ENCODE data around the gene CFAP20. TPM values are rescaled to one million over a fixed set of nuclear protein-coding genes. Genes with fewer than 3 reads are reported as not detected.

The CFAP20 gene
- polyA plus RNA-seq, 1 donor from 2014 or later: 210 TPM

DNA sequence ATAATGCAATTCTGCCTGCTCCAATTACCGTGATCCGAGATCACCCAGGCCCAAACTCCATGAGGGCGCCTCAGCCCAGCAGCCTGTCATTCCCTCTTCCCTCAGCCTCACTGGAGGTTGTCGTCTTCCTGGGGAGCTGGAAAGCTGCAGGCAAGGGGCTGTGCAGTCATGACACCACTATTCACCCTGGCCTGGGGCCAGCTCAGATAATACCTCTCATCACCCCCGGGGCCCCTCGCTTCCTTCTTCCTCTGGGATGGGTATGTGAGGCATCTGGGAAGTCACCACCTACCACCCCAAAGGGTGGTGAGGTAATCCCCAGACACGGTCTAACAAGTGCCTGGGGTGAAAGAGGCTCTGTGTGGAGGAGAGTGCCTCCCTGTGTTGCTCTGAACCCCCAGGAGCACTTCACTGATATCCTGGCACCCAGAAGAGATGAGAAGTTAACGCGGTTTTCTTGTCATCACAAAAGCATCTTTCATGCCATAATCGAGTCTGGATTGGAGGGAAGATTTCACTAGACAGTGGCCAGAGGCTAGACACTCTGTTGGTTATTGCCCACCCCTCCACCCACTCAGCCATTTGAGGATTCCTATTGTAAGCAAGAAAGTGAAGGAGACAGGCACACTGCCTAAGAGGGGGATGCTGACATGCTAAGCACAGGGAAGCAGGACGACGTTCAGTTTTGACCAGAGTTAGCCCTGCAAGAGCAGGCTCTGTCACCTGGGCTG, 18.4 kb downstream of the CFAP20 start:
- TF ChIP-seq TAF1 (IDR thresholded peaks at IDR 0.05; ENCODE audit: low read depth) (no peak), RAD21 (conservative IDR thresholded peaks at IDR 0.05) (no peak), CTCF (IDR thresholded peaks at IDR 0.05; ENCODE audit: poor library complexity, severe bottlenecking) (no peak), MXI1 (conservative IDR thresholded peaks at IDR 0.05; ENCODE audit: poor library complexity, severe bottlenecking) (no peak), EZH2 (IDR thresholded peaks at IDR 0.05; ENCODE audit: borderline replicate concordance, insufficient read depth, low read length, poor library complexity, severe bottlenecking) (no peak), SMC3 (conservative IDR thresholded peaks at IDR 0.05; ENCODE audit: poor library complexity) (no peak), POLR2AphosphoS5 (IDR thresholded peaks at IDR 0.05) (no peak), EP300 (conservative IDR thresholded peaks at IDR 0.05; ENCODE audit: poor library complexity, severe bottlenecking) (no peak)
- TF ChIP-seq, protein P1, sequence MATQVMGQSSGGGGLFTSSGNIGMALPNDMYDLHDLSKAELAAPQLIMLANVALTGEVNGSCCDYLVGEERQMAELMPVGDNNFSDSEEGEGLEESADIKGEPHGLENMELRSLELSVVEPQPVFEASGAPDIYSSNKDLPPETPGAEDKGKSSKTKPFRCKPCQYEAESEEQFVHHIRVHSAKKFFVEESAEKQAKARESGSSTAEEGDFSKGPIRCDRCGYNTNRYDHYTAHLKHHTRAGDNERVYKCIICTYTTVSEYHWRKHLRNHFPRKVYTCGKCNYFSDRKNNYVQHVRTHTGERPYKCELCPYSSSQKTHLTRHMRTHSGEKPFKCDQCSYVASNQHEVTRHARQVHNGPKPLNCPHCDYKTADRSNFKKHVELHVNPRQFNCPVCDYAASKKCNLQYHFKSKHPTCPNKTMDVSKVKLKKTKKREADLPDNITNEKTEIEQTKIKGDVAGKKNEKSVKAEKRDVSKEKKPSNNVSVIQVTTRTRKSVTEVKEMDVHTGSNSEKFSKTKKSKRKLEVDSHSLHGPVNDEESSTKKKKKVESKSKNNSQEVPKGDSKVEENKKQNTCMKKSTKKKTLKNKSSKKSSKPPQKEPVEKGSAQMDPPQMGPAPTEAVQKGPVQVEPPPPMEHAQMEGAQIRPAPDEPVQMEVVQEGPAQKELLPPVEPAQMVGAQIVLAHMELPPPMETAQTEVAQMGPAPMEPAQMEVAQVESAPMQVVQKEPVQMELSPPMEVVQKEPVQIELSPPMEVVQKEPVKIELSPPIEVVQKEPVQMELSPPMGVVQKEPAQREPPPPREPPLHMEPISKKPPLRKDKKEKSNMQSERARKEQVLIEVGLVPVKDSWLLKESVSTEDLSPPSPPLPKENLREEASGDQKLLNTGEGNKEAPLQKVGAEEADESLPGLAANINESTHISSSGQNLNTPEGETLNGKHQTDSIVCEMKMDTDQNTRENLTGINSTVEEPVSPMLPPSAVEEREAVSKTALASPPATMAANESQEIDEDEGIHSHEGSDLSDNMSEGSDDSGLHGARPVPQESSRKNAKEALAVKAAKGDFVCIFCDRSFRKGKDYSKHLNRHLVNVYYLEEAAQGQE (IDR thresholded peaks at IDR 0.05; ENCODE audit: borderline replicate concordance): no peak
- no peak overlapping the region for H3K4me2 ChIP-seq (ENCODE audit: low read length)
- no peaks in the 10 kb centered on the region for H4K20me1 ChIP-seq (ENCODE audit: insufficient read depth)
- H3K9me3 ChIP-seq (ENCODE audit: low read length): no peaks in the 10 kb centered on the region
- H3F3A ChIP-seq (ENCODE audit: insufficient read depth, low read length, poor library complexity, severe bottlenecking): no peaks in the 10 kb centered on the region
- no peak overlapping the region for H2AFZ ChIP-seq (ENCODE audit: low read depth, low read length)
- H3K27me3 ChIP-seq (ENCODE audit: insufficient read depth, low read depth, low read length): no peaks in the 10 kb centered on the region
- H3K4me3 ChIP-seq (ENCODE audit: low read length): no peak overlapping the region
- H3K79me2 ChIP-seq (replicated peaks; ENCODE audit: insufficient read depth, low read length): no peaks in the 10 kb centered on the region
- no peak overlapping the region for H3K27ac ChIP-seq (ENCODE audit: low read length)
- H3K36me3 ChIP-seq (ENCODE audit: insufficient read depth, low read length): no peaks in the 10 kb centered on the region
- no peaks in the 10 kb centered on the region for H3K9me2 ChIP-seq (ENCODE audit: insufficient read depth, low read length)
- H3K9ac ChIP-seq (ENCODE audit: low read length): no peak overlapping the region

DNA sequence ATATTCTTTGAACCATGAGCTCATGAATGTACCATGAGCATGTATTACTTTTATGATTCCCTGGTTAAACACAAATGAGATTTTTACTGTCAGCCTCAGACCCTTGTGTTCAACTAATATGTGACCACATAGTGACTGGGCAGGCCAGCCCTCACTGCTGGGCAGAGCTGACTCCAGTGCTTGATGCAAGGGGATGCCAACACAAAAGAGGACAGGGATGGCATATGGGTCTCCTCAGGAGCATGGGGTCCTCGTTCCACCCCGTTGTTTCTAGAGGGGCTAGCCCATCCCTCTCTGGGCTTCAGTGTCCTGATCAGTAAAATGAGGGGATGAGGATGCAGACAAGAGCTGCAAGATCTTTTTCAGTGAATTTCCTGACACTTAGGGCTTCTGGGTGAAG, 19.3 kb downstream of the CFAP20 start:
- no peaks in the 10 kb centered on the region for H3F3A ChIP-seq (ENCODE audit: insufficient read depth, low read length, poor library complexity, severe bottlenecking)
- H3K4me3 ChIP-seq (ENCODE audit: low read length): no peak overlapping the region
- H3K27me3 ChIP-seq (ENCODE audit: insufficient read depth, low read depth, low read length): no peaks in the 10 kb centered on the region
- H2AFZ ChIP-seq (ENCODE audit: low read depth, low read length): no peak overlapping the region
- TF ChIP-seq TAF1 (IDR thresholded peaks at IDR 0.05; ENCODE audit: low read depth) (no peak), EZH2 (IDR thresholded peaks at IDR 0.05; ENCODE audit: borderline replicate concordance, insufficient read depth, low read length, poor library complexity, severe bottlenecking) (no peak), RAD21 (conservative IDR thresholded peaks at IDR 0.05) (no peak), CTCF (IDR thresholded peaks at IDR 0.05; ENCODE audit: poor library complexity, severe bottlenecking) (no peak), EP300 (conservative IDR thresholded peaks at IDR 0.05; ENCODE audit: poor library complexity, severe bottlenecking) (no peak), SMC3 (conservative IDR thresholded peaks at IDR 0.05; ENCODE audit: poor library complexity) (no peak), POLR2AphosphoS5 (IDR thresholded peaks at IDR 0.05) (no peak), MXI1 (conservative IDR thresholded peaks at IDR 0.05; ENCODE audit: poor library complexity, severe bottlenecking) (no peak)
- TF ChIP-seq, protein P1 (IDR thresholded peaks at IDR 0.05; ENCODE audit: borderline replicate concordance): no peak
- no peak overlapping the region for H3K4me2 ChIP-seq (ENCODE audit: low read length)
- H3K36me3 ChIP-seq (ENCODE audit: insufficient read depth, low read length): no peaks in the 10 kb centered on the region
- no peaks in the 10 kb centered on the region for H3K79me2 ChIP-seq (replicated peaks; ENCODE audit: insufficient read depth, low read length)
- no peak overlapping the region for H3K27ac ChIP-seq (ENCODE audit: low read length)
- no peaks in the 10 kb centered on the region for H3K9me2 ChIP-seq (ENCODE audit: insufficient read depth, low read length)
- no peak overlapping the region for H3K9ac ChIP-seq (ENCODE audit: low read length)
- H3K9me3 ChIP-seq (ENCODE audit: low read length): no peaks in the 10 kb centered on the region
- H4K20me1 ChIP-seq (ENCODE audit: insufficient read depth): no peaks in the 10 kb centered on the region
